Fibroblast of peridontal ligament (primary cell): ENCODE measurements around the gene ACLY.

Experiments
- DNase-seq: peaks from one replicate; pipeline ENCODE4 v3.0.0-alpha.2; 2010; ENCODE audit errors: extremely low read depth

Gene ACLY

DNA sequence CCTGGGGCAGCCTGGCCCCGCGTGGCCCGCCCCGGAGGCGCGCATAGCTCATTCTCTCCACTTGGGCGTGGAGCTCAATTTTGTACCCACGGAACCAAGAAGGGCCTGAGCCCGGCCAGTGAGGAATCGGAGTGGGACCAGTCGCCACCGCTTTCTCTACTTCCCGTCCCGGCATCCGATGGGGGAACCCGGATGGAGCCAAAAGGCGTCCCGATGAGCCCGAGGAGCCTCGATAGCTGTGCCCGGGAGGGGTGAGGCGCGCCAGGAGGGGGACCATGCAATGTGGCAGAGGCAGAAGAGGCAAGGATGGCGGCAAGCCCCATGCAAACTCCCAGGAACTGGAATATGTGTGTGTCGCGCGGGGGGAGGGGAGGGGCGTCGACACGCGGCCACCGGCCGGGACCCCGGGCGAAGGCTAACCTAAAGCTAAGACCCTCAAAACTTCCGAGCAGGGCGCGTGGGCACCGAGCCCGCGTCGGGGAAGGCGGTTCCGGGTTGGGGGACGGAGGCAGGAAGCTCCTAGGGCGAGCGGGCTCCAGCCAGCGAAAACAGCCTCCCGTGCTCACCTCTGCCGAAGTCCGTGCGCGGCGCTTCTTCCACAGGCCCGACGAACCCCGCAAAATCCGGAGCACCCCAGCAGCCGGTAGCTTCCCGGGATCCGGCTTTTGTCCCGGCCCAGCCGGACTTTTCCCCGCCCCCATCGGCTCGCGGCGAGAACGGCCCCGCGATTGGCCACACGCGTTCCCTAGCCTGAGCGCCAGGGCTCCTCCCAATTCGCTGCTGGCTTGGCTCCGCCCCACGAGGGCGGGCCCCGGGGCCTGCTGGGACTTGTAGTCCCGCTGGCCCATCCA, at the start of gene ACLY:
ACLY (minus strand) TSS at position 638 of the 851 bp plus-strand sequence. CDS start 5,078 bp downstream, outside the sequence.
- peak; percentile 93 for DNase-seq

DNA sequence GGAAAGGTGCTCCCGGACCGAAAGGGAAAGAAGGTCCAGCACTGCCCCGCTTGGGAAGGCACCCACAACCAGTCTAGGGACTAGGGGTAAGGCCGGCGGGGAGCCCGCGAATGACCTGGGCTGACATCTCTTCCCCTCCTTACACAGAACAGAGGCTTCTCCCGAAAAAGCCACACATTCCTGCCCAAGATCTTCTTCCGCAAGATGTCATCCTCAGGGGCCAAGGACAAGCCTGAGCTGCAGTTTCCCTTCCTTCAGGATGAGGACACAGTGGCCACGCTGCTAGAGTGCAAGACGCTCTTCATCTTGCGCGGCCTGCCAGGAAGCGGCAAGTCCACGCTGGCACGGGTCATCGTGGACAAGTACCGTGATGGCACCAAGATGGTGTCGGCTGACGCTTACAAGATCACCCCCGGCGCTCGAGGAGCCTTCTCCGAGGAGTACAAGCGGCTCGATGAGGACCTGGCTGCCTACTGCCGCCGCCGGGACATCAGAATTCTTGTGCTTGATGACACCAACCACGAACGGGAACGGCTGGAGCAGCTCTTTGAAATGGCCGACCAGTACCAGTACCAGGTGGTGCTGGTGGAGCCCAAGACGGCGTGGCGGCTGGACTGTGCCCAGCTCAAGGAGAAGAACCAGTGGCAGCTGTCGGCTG, 49.3 kb upstream of the ACLY start:
- no peak for DNase-seq

DNA sequence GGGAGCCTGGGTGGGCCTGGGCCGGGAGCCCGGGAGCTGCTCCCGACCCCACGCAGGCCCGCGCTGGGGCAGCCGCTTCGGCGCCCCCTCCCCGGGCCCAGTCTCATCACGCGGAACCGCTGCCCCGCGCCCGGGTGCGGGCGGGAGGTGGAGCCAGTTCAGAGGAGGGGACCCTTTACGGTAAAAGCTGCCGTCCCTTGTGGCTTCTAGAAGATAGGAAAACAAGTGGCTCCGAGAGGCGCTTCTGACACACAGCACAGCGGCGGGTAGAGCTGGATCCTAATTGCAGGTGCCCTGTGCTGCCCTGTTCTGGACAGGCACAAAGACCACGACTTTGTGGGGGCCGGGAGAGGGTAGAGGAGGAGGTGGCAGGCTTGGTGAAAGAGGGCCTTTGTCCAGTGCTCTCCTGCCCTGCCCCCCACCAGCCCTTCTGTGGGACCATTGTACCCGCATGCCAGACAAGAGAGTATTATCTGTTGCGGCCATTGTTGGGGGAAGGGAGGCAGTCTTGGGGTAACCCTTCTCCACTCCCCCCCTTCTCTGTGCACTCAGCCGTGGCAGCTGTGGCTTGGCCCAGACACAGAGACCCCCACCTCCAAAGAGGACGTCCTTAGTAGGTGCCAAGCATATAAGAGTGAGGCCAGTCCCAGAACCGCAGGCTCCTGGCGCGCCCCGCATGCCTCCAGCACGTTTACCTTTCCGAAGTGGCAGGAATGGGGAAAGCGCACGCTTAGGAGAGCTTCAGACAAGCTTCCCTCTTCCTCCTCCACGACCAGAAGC, 48.6 kb upstream of the ACLY start:
- no peak for DNase-seq

DNA sequence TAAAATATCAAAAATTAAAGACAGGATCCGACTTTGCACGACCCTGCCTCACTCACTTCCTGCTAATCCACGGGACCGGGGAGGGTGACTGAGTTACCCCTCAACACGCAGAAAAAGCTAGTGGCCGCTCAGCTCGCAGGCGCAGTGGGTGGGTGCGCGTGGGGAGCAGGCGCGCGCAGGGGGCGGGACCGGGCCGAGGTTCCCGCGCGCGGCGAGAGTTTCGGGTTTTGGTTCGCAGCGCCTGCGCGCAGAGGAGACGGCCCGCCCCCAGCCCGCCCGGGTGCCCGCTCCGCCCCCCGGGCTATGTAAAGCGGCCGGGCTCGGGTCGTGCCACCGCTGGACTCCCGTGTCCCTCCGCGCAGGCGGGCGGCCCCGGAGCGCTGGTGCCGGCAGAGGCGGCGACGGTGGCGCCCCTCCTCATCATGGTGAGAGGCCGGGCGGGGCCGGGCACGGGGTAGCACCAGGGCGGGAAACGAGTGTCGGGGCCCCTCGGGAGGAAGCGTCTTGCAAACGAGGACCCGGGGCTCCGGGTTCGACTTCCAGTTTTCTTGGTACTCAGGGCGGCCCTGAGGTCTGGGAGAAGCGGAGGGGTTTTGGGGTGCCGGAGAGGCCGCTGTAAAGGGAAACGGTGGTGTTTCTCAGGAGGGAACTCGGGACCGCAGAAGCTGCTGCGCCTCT, 47.9 kb upstream of the ACLY start, which contains the start of gene CNP:
CNP (plus strand) TSS at position 333 of the 678 bp plus-strand sequence; CDS start at position 423, 90 bp downstream.
- peak; percentile 83 for DNase-seq

DNA sequence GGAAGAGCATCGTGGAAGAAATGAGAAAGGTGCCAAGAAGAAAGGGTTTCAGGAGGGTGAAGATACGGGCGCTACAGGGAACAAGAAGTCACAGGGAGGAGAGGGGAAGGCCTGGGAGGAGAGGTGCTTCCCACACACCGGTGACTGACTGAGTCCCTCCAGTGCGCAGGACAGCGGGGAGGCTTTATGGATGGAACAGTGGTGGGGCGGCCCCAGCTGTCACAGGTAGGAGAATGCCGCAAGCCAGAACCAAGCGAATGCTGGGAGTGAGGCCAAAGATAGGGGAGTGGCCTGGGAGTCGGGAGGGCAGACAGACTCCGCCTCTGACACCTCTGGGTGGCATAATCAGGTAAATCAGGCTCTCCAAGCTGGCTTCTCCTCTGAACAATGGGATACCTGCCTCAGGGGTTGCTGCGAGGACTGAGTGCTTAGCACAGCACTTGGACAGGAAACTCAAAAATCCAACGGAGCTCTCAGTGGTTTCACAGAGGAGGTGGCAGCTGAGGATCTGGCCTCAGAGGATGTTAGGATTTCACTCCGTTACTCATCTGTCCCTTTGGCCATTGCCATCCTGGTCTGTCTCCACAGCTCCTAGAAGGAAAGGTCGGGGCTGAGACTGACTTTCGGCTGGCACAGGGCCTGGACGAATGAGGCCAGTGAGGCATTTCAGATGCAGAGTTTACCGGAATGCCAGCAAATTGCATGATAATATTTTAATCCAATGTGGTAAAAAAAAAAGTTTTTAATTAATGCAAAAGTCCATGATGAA, 47.1 kb upstream of the ACLY start:
- DNase-seq = peak; percentile 50

DNA sequence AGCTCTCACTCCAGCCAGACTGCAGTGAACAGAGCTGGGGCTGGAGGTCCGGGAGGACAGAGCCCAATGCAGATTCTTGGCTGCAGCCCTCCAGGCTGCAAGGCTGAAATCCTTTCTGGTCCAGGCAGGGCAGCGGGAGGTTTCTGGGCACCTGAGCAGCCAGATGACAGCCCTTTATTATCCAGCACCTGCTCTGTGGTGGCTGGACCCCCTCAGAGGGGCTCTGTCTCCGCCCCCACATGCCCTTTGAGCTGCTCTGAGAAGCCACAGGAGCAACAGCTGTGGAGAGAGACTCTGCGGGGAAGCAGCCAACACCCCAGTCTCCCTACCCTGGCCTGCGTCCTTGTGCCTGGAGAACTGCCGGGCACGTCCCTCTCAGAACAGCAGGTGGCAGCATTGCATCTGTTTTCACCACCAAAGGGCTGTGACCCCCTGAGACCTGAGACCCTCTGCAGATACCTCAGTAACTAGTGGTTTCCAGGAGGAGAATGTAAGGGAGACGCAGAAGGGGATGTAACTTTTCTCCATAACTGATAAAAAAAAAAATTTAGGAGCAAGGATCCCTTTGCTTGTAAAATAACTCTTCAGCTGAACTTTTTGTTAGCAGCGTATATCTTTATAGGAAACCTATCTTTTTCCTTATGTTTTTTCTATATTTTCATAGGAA, 44.1 kb upstream of the ACLY start:
- peak; percentile 64 for DNase-seq

DNA sequence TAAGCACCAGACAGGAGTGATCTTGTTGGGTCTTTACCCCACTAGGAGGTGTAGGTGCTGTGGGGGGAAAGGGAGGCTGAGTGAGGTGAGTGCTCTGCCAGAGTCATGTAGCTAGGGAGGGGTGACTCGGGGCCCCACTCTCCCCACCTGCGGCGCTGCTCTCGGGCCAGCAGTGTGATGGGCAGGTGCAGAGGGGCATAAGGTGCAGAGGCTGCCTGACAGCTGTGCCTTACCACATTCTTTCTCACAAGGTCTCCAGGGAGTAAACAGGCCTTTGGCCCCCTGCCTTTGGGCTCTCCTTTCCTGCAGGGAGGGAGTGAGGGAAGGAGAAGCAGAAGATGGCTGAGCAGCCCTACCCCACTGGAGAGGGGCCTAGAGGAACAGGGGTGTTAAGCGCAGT, 43.4 kb upstream of the ACLY start:
- DNase-seq = no peak

DNA sequence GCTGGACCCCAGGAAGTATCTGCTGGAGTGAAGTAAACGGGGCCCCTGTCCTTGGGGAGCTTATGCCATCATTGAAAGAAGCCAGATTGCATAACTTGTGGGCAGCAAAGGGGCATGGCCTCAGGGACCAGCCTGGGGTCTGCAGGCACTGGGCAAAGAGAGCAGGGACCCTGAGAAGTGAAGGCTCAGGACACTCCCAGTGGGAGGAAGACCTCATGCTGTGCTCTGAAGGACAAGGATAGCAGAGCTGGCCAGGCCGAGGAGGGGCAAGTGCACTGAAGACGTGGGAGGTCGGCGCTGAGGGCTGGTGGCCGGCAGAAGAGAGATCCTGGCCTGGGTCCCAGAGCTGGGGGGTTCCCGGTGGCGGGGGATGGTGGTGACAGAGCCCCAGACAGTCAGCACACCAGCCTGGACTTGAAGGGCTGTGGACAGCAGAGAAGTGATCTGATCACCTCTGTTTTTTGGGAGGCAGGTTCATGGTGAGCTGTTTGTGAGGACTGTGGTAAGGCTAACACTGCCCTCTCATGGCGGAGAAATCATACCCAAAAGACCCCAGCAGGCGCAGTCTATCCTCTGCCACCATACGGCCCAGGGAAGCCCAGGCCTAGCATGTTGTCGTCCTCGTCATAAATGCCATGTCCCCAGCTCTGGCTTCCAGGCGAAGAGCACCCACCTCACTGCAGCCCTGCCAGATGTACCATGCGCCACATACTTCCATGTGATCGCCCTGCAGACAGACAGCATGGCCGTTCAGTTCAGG, 40.8 kb upstream of the ACLY start:
- DNase-seq = peak; percentile 65

DNA sequence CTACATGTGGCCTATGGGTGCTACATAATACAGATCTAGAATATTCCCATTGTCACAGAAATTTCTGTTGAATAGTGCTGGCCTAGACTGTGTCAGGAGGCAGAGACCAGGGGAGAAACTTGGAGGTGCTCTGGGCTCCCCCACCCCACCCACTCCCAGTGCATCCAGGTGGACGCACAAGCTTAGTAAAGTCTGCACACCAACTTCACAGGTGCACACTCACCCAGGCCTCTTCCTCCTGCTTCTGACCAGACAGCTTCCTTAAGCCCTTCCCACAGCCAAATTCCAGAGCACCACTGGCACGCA, 40.2 kb upstream of the ACLY start:
- DNase-seq = no peak

DNA sequence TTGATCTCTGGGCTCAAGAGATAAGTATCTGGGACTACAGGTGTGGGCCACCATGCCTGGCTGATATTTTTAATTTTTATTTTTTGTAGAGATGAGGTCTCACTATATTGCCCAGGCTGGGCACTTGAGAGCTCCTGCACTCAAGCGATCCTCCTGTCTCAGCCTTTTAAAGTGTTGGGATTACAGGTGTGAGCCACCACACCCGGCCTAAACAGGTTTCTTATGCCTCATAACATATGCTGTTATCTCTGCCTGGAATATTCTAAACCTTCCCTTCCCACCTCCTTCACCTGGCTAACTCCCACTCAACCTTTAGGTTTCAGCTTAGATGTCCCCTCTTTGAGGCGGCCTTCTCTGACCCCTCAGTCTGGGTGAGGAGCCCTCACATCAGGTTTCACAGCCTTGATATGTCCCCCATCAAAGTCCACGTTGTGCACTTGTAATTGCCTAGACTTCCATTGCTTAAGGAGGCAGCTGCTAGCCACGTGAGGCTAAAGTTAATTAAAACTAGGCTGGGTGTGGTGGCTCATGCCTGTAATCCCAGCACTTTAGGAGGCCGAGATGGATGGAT, 39.2 kb upstream of the ACLY start:
- no peak for DNase-seq

DNA sequence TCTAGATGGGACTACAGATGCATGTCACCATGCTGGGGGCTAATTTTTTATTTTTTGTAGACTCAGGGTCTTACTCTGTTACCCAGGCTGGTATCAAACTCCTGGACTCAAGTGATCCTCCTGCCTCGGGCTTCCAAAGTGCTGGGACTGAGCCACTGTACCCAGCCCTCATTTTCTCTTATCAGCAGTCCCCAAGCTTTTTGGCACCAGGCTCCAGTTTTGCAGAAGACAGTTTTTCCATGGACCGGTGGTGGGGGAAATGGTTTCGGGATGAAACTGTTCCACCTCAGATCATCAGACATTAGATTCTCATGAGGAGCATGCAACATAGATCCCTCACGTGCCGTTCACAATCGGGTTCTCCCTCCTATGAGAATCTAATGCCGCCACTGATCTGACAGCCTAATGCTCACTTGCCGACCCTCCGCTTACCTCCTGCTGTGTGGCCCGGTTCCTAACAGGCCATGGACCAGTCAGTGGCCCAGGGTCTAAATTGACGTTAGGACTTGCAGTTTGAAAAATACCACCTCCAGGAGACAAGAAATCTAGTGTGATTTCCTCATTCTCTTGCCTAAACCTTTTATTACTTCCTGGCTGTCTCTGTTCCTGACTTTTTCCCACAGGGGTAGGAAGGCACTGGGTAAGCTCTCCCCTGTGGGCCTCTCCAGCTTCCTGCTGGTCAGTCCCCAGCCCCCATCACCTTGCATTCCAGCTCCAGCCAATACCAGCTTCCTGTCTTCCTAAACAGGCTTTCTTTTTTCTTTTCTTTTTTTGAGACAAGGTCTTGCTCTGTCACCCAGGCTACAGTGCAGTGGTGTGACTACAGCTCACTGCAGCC, 38.5 kb upstream of the ACLY start:
- no peak for DNase-seq

DNA sequence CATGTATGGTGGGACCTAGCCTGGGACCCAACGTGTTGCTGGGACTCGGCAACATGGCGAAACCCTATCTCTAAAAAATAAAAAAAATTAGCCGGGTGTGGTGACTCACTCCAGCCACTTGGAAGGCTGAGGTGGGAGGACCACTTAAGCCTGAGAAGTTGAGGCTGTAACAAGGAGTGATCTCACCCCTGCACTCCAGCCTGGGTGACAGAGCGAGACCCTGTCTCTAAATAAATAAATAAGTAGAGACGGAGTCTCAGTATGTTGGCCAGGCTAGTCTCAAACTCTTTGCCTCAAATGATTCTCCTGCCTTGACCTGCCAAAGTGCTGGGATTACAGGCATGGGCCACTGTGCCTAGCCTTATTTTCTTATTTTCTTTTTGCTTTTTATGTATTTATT, 37.8 kb upstream of the ACLY start:
- DNase-seq = no peak

DNA sequence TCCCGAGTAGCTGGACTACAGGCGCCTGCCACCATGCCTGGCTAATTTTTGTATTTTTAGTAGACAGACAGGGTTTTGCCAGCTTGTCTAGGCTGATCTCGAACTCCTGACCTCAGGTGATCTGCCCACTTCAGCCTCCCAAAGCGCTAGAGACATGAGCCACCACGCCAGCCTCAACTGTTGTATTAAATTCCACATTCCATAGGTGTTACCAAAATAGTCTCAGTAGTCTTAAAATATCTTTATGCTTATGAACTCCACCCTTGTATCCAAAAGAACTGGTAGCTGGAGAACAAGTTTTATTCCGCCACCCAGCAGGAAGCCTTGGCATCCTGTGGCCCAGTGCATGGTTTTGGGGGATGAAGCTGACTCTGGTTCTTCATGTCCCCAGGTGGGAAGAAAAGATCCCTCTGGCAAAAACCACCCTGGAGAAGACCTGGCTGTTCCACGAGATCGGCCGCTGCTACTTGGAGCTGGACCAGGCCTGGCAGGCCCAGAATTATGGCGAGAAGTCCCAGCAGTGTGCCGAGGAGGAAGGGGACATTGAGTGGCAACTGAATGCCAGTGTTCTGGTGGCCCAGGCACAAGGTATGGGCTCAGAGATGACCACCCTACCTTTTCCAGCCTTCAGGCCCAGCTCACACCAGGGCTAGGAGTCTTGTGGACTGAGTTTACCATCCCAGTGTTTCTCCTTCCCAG, 30.2 kb upstream of the ACLY start:
- DNase-seq = no peak

DNA sequence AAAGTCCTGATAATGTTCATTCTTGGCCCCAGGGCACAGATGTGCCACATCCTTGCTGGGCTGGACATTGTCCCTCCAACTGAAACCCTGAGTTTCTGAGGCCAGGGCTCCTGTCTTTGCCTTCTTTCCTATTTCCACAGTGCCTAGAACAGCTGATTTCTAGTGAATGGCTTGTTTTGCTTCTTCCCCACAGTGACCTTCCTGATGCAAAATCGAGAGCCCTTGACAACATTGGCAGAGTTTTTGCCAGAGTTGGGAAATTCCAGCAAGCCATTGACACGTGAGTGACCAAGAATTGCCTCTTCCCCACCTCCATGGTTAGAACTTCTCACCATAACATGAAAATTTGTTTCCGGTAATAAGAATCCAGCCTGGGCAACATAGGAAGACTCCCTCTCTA, 26.2 kb upstream of the ACLY start:
- DNase-seq = no peak

DNA sequence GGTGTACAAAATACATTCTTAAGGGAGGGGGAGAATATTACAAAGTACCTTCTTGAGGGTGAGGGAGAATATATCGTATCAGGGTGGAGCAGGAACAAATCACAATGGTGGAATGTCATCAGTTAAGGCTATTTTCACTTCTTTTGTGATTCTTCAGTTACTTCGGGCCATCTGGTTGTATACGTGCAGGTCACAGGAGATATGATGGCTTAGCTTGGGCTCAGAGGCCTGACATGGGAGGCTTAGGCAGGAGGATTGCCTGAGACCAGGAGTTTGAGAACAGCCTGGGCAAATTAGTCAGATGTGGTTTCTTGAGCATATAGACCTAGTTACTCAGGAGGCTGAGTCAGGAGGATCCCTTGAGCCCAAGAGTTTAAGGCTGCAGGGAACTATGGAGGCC, 24.7 kb upstream of the ACLY start:
- no peak for DNase-seq

DNA sequence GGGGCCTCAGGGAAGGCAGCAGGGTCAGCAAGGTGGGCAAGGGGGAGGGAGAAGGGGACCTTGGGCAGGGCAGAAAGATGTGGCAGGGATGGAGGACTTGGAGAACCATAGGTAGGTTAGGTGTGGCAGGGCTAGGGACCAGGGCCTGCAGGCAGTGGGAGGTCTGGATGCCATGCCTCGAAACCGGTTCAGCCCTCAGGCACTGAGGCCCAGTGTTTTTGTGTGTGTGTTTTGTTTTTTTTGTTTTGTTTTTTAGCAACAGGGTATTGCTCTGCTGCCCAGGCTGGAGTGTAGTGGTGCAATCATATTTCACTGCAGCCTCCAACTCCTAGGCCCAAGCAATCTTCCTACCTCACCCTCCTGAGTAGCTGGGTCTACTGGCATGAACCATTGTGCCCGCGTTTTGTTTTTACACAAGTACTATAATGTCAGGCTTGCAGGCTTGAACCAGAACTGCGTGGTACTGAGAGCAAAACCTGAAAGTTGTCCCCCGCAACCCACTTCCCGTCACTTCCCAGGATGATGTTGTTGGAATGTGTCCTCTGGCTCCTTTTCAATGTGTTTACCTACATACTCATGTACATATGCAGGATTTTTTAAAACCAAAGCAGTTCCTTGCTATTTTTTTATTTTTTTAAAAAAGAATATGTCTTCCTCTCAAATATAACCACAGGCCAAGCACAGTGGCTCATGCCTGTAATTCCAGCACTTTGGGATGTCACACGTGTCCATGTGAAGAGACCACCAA, 24.0 kb upstream of the ACLY start:
- no peak for DNase-seq

DNA sequence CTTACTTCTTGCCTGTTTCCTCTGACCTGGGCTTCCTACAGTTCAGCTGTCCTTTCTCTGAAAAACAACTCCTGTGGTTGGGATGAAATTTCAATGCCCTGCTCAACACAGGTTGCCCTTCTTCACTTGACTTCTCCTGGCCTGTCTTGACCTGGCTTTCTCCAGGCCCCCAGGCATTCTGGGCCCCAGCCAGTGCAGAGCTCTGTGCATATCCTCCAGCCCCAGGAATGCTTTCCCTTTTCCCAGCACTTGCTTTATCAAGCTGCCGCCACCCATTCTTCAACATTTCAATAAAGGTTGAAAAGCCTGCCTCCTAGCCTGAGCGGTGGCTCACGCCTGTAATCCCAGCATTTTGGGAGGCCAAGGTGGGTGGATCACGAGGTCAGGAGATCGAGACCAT, 22.4 kb upstream of the ACLY start:
- no peak for DNase-seq
